Natural killer cell (primary cell): ENCODE results near the gene PIK3IP1. TPM values are rescaled to one million over a fixed set of nuclear protein-coding genes. Genes with fewer than 3 reads are reported as not detected.

ENCODE experiments used
- ATAC-seq, 3 donors: fragments of 150-1000 bp in 2 of 3; fragments of 200-7000 bp in 1 of 3; cut with Tn5 transposase; 1 replicate in 1 of 3; 2 replicates in 2 of 3; pipeline ENCODE4 v1.10.0; 2021; ENCODE audit warnings: mild to moderate bottlenecking in 2 of 3, moderate library complexity in 2 of 3
- DNase-seq, 2 donors: peaks; one replicate each; pipeline versions ENCODE4 v3.0.0 to v3.0.0-alpha.2; 2013 to 2021; ENCODE audit warnings: mixed read lengths in 1 of 2
- H3K27ac ChIP-seq: one replicate; pipeline ENCODE4 v1.5.1; 2013; ENCODE audit warnings: mild to moderate bottlenecking, low read length
- H3K27me3 ChIP-seq: one replicate; pipeline ENCODE4 v1.6.1; 2013; ENCODE audit warnings: low read length; ENCODE audit not compliant: control insufficient read depth, insufficient read depth
- H3K36me3 ChIP-seq: one replicate; pipeline ENCODE4 v1.6.1; 2013; ENCODE audit warnings: low read length; ENCODE audit not compliant: control insufficient read depth, insufficient read depth
- H3K4me1 ChIP-seq: one replicate; pipeline ENCODE4 v1.6.1; 2013; ENCODE audit warnings: low read length; ENCODE audit not compliant: control insufficient read depth, insufficient read depth
- H3K4me3 ChIP-seq: one replicate; pipeline ENCODE4 v1.5.1; 2013; ENCODE audit warnings: low read length
- H3K9me3 ChIP-seq: one replicate; pipeline ENCODE4 v1.6.1; 2013; ENCODE audit warnings: low read length; ENCODE audit not compliant: control insufficient read depth, insufficient read depth
- H3K27ac Mint-ChIP-seq, 2 donors: one replicate each; pipeline ENCODE4 v1.8.0; 2022; ENCODE audit warnings: mild to moderate bottlenecking in 2 of 2, mixed read lengths in 2 of 2, moderate library complexity in 1 of 2
- H3K27me3 Mint-ChIP-seq, 2 donors: one replicate each; pipeline ENCODE4 v1.8.0; 2022; ENCODE audit warnings: low read depth in 2 of 2, mixed read lengths in 2 of 2
- H3K36me3 Mint-ChIP-seq: one replicate; pipeline ENCODE4 v1.8.0; 2022; ENCODE audit warnings: mixed read lengths
- H3K4me1 Mint-ChIP-seq, 2 donors: one replicate each; pipeline ENCODE4 v1.8.0; 2022; ENCODE audit warnings: mixed read lengths in 2 of 2
- H3K4me3 Mint-ChIP-seq: one replicate; pipeline ENCODE4 v1.8.0; 2022; ENCODE audit warnings: mild to moderate bottlenecking, moderate library complexity, mixed read lengths
- H3K9me3 Mint-ChIP-seq, 2 donors: one replicate each; pipeline ENCODE4 v1.8.0; 2022; ENCODE audit warnings: mixed read lengths in 2 of 2
- WGBS: methylation state at CpG from one replicate; pipeline ENCODE4 v1.1.7; 2013; ENCODE audit warnings: missing lambda C conversion rate; ENCODE audit not compliant: insufficient coverage; 5-methylcytosine and 5-hydroxymethylcytosine counted together
- intact Hi-C: fragments of 100-400 bp; cut with micrococcal nuclease; formaldehyde crosslinking; loops from one replicate; pipeline ENCODE4 v1.14.2; 2022
- total RNA-seq, 4 donors: library from RNA; stranded (reverse); fragments of 120-200 nt in 1 of 4; gene quantifications; one replicate each; pipeline versions ENCODE4 v1.2.3 to v1.2.4, GENCODE V29; 2013 to 2022
- TF ChIP-seq, protein P1 (sequence below): fragments of 200-600 bp; IDR thresholded peaks from one replicate; pipeline ENCODE4 v1.8.0; 2022; ENCODE audit warnings: antibody characterized with exemption

The PIK3IP1 gene
- total RNA-seq, 3 donors from 2014 or later (not counting 1 experiment from before 2014, with no cell fraction given), result 132 to 180 (median 161) TPM

DNA sequence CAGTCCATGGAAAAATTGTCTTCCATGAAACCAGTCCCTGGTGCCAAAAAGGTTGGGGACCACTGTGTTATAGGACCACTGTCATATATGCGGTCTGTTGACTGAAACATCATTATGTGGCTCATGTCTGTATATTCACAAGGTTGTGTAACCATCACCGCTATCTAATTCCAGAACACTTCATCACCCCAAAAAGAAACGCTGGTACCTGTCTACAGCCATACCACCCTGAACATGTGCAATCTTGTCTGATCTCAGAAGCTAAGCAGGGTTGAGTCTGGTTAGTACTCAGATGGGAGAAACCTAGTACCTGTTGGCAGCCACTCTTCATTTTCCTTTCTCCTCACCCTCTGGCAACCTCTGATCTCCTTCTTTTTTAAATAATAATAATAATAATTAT, 12.9 kb upstream of the PIK3IP1 start:
- H3K4me1 Mint-ChIP-seq, result no peaks in the 10 kb centered on the region
- H3K36me3 ChIP-seq, result no peaks in the 10 kb centered on the region
- H3K27ac Mint-ChIP-seq, result no peak overlapping the region
- H3K27me3 ChIP-seq, result no peaks in the 10 kb centered on the region
- ATAC-seq (no peak), DNase-seq (no peak)
- intact Hi-C loops, result no loop called here
- no peaks in the 10 kb centered on the region for H3K4me1 ChIP-seq
- H3K27me3 Mint-ChIP-seq, result no peaks in the 10 kb centered on the region
- H3K4me3 Mint-ChIP-seq, result no peak overlapping the region
- H3K9me3 Mint-ChIP-seq, result no peaks in the 10 kb centered on the region
- 96% methylated on average over 3 of the region's 3 CpGs for WGBS
- no peaks in the 10 kb centered on the region for H3K36me3 Mint-ChIP-seq
- H3K9me3 ChIP-seq, result no peaks in the 10 kb centered on the region
- no peak overlapping the region for H3K27ac ChIP-seq
- H3K4me3 ChIP-seq, result no peak overlapping the region
- TF ChIP-seq, protein P1, sequence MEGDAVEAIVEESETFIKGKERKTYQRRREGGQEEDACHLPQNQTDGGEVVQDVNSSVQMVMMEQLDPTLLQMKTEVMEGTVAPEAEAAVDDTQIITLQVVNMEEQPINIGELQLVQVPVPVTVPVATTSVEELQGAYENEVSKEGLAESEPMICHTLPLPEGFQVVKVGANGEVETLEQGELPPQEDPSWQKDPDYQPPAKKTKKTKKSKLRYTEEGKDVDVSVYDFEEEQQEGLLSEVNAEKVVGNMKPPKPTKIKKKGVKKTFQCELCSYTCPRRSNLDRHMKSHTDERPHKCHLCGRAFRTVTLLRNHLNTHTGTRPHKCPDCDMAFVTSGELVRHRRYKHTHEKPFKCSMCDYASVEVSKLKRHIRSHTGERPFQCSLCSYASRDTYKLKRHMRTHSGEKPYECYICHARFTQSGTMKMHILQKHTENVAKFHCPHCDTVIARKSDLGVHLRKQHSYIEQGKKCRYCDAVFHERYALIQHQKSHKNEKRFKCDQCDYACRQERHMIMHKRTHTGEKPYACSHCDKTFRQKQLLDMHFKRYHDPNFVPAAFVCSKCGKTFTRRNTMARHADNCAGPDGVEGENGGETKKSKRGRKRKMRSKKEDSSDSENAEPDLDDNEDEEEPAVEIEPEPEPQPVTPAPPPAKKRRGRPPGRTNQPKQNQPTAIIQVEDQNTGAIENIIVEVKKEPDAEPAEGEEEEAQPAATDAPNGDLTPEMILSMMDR, result no peak

DNA sequence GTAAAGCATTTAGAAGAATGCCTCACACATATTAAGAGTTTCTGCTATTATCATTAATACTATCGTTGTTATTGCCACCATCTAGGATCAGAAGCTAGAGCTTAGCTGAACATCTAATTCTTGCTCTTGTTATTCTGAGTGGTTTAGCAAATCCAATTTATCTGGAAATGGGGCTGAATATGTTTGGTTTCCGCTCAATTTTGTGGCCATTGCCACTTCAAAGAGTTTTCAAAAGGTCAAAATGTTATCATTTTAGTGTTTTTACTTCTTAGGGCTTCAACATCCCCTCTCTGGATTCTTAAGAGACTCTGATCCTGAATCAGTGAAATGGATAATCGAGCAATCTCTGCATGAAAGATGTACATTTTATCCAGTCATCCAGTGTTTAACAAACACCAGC, 10.2 kb upstream of the PIK3IP1 start:
- H3K36me3 ChIP-seq, result no peaks in the 10 kb centered on the region
- DNase-seq (no peak), ATAC-seq (no peak)
- H3K27me3 Mint-ChIP-seq, result no peaks in the 10 kb centered on the region
- TF ChIP-seq, protein P1, result no peak
- no peak overlapping the region for H3K27ac ChIP-seq
- H3K4me1 Mint-ChIP-seq, result no peaks in the 10 kb centered on the region
- WGBS, result 84% methylated on average over 2 of the region's 3 CpGs
- H3K27ac Mint-ChIP-seq, result no peak overlapping the region
- H3K9me3 Mint-ChIP-seq, result no peaks in the 10 kb centered on the region
- no peak overlapping the region for H3K4me3 Mint-ChIP-seq
- no peaks in the 10 kb centered on the region for H3K9me3 ChIP-seq
- H3K27me3 ChIP-seq, result no peaks in the 10 kb centered on the region
- no peaks in the 10 kb centered on the region for H3K36me3 Mint-ChIP-seq
- no peaks in the 10 kb centered on the region for H3K4me1 ChIP-seq
- no peak overlapping the region for H3K4me3 ChIP-seq
- intact Hi-C loops, result no loop called here

DNA sequence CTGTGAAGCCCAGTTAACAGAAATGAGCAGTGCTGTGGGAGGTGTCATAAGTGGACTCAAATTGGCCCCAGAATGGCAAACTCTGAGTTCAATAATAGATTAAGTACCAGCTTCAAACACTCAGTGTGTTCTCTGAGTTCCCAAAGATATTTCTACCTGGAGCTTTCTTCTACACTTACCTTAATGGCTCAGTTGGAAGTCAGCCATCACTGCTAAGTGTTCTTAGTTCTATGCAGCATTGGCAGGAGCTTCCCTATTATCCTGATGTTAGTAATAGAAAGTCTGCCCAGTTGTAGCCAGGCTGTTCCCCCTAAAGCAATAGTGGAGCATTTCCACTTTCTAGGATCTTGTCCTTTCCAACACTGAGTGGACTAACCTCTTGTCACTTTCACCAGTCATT, 9.7 kb upstream of the PIK3IP1 start:
- H3K27me3 ChIP-seq, result no peaks in the 10 kb centered on the region
- intact Hi-C loops, result no loop called here
- H3K9me3 Mint-ChIP-seq, result no peaks in the 10 kb centered on the region
- no peak overlapping the region for H3K4me3 ChIP-seq
- DNase-seq (no peak), ATAC-seq (no peak)
- TF ChIP-seq, protein P1, result no peak
- no peak overlapping the region for H3K27ac Mint-ChIP-seq
- H3K9me3 ChIP-seq, result no peaks in the 10 kb centered on the region
- H3K4me3 Mint-ChIP-seq, result no peak overlapping the region
- no peaks in the 10 kb centered on the region for H3K36me3 Mint-ChIP-seq
- no peaks in the 10 kb centered on the region for H3K27me3 Mint-ChIP-seq
- H3K4me1 Mint-ChIP-seq, result no peaks in the 10 kb centered on the region
- no peak overlapping the region for H3K27ac ChIP-seq
- H3K36me3 ChIP-seq, result no peaks in the 10 kb centered on the region
- H3K4me1 ChIP-seq, result no peaks in the 10 kb centered on the region

- DNase-seq (no peak), ATAC-seq (no peak)
- 98% methylated on average over 3 of the region's 3 CpGs for WGBS
- no peaks in the 10 kb centered on the region for H3K27me3 Mint-ChIP-seq
- intact Hi-C loops, result no loop called here
- no peaks in the 10 kb centered on the region for H3K36me3 ChIP-seq
- H3K4me3 Mint-ChIP-seq, result no peak overlapping the region
- H3K36me3 Mint-ChIP-seq, result no peaks in the 10 kb centered on the region
- no peak overlapping the region for H3K27ac ChIP-seq
- H3K9me3 ChIP-seq, result no peaks in the 10 kb centered on the region
- H3K27ac Mint-ChIP-seq, result no peak overlapping the region
- TF ChIP-seq, protein P1, result no peak
- H3K4me1 Mint-ChIP-seq, result no peaks in the 10 kb centered on the region
- no peak overlapping the region for H3K4me3 ChIP-seq
- H3K9me3 Mint-ChIP-seq, result no peaks in the 10 kb centered on the region
- H3K27me3 ChIP-seq, result no peaks in the 10 kb centered on the region
- H3K4me1 ChIP-seq, result no peaks in the 10 kb centered on the region
Observed at GRCh38 chr22:31300896-31301295, 8.6 kb upstream of the PIK3IP1 start.
